Peyer's patch (tissue), 4 donors: ENCODE data around the gene SDE2.

ENCODE experiments used
- POLR2A ChIP-seq, 2 donors: fragments of 450-650 bp; IDR thresholded peaks; one replicate each; pipeline ENCODE4 v1.5.1; 2017; ENCODE audit warnings: antibody characterized with exemption in 2 of 2, mild to moderate bottlenecking in 2 of 2, moderate library complexity in 2 of 2
- TF ChIP-seq, protein P1 (sequence below), 6 experiments: fragments of 450-650 bp in 4 of 6; fragments of 200-600 bp in 2 of 6; sonication (generic) in 1 of 6; IDR thresholded peaks; one replicate each; pipeline ENCODE4 v1.5.1; 2017 to 2019; ENCODE audit warnings: antibody characterized with exemption in 6 of 6, mild to moderate bottlenecking in 3 of 6, moderate library complexity in 1 of 6

DNA sequence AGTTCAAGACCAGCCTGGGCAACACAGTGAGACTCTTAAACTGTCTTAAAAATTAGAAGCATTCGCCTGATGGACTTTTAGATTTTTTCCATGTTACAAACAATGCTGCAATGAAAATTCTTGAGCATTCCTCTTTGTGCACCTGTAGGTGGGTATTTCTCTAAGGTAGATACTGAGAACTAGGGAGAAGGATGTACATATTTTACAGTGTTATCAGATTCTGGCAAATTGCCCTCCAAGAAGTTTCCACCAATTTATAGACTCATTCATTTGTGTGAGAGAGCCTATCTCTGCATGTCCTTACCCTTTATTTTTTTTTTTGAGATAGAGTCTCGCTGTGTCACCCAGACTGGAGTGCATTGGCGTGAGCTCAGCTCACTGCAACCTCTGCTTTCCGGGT, 45.8 kb downstream of the SDE2 start:
- TF ChIP-seq POLR2A (IDR thresholded peaks at IDR 0.05), result no peak
- TF ChIP-seq, protein P1, sequence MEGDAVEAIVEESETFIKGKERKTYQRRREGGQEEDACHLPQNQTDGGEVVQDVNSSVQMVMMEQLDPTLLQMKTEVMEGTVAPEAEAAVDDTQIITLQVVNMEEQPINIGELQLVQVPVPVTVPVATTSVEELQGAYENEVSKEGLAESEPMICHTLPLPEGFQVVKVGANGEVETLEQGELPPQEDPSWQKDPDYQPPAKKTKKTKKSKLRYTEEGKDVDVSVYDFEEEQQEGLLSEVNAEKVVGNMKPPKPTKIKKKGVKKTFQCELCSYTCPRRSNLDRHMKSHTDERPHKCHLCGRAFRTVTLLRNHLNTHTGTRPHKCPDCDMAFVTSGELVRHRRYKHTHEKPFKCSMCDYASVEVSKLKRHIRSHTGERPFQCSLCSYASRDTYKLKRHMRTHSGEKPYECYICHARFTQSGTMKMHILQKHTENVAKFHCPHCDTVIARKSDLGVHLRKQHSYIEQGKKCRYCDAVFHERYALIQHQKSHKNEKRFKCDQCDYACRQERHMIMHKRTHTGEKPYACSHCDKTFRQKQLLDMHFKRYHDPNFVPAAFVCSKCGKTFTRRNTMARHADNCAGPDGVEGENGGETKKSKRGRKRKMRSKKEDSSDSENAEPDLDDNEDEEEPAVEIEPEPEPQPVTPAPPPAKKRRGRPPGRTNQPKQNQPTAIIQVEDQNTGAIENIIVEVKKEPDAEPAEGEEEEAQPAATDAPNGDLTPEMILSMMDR (IDR thresholded peaks at IDR 0.05), result no peak
